AG09309 (cell line): ENCODE data around the gene LDLRAD4.
"Not testable (repeated sequence)": the region's sequence is repeated elsewhere in the genome, so short reads cannot be mapped to it uniquely, and the experiment has no call there.

ENCODE experiments used
- DNase-seq: peaks from one replicate; pipeline ENCODE4 v3.0.0-alpha.2; 2010; ENCODE audit warnings: low read depth
- H3K4me3 ChIP-seq: 2 replicates; pipeline ENCODE4 v1.5.1; 2011; ENCODE audit warnings: mild to moderate bottlenecking, low read depth, low read length, moderate library complexity; ENCODE audit not compliant: control insufficient read depth
- CTCF ChIP-seq: IDR thresholded peaks from 2 replicates; pipeline ENCODE4 v1.5.1; 2011; ENCODE audit warnings: mild to moderate bottlenecking, low read depth, low read length, inconsistent platforms; ENCODE audit not compliant: insufficient read depth, control insufficient read depth; ENCODE audit errors: missing control alignments

The LDLRAD4 gene

GRCh38 chr18:13486284-13486683 lies 267.7 kb downstream of the LDLRAD4 start:
- no peak for TF ChIP-seq CTCF
- H3K4me3 ChIP-seq = no peak overlapping the region
- DNase-seq = no peak

GRCh38 chr18:13486686-13487085 lies 268.1 kb downstream of the LDLRAD4 start:
- no peak for TF ChIP-seq CTCF
- DNase-seq = no peak
- H3K4me3 ChIP-seq = no peak overlapping the region

- no peak for DNase-seq
- TF ChIP-seq CTCF = no peak
- no peak overlapping the region for H3K4me3 ChIP-seq
Observed at GRCh38 chr18:13487237-13487636, 268.7 kb downstream of the LDLRAD4 start.

GRCh38 chr18:13488281-13488929 lies 269.8 kb downstream of the LDLRAD4 start:
- no peak for TF ChIP-seq CTCF
- DNase-seq = no peak
- no peak overlapping the region for H3K4me3 ChIP-seq

GRCh38 chr18:13489303-13489702 lies 270.7 kb downstream of the LDLRAD4 start:
- not testable (repeated sequence) for DNase-seq

DNA sequence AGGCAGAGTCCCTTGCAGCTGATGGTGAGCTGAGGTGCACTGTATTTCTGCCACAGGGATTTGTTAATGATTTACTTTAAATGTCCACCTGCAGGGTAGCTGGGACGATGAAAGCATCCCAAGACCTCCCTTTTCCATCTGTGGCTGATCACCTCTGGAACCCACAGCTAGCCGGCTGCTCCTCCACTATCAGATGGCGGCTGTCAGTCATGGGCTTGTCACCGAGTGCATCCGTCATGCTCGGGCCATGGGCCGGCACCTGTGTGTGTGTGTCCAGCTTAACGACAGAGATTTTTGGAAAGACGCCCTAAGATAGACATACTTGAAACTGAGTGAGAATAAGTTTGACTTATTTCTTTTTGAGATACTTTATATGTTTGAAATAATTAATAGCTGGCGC lies 272.6 kb downstream of the LDLRAD4 start:
- no peak for DNase-seq
- no peak for TF ChIP-seq CTCF

More at GRCh38 chr18:13489303-13489702, 270.7 kb downstream of the LDLRAD4 start:
- not testable (repeated sequence) for H3K4me3 ChIP-seq

GRCh38 chr18:13492314-13492713 lies 273.8 kb downstream of the LDLRAD4 start:
- DNase-seq = no peak
- TF ChIP-seq CTCF = no peak
- H3K4me3 ChIP-seq = no peak overlapping the region

More for the DNA sequence above, 272.6 kb downstream of the LDLRAD4 start:
- no peak overlapping the region for H3K4me3 ChIP-seq
